ENCODE data around the gene SH3TC2. TPM values are rescaled to one million over a fixed set of nuclear protein-coding genes. Genes with fewer than 3 reads are reported as not detected.
A peak's percentile ranks its signal among the peaks of the same experiment; 100 is the strongest.

SH3TC2 gene
- 0.21 TPM for total RNA-seq

DNA sequence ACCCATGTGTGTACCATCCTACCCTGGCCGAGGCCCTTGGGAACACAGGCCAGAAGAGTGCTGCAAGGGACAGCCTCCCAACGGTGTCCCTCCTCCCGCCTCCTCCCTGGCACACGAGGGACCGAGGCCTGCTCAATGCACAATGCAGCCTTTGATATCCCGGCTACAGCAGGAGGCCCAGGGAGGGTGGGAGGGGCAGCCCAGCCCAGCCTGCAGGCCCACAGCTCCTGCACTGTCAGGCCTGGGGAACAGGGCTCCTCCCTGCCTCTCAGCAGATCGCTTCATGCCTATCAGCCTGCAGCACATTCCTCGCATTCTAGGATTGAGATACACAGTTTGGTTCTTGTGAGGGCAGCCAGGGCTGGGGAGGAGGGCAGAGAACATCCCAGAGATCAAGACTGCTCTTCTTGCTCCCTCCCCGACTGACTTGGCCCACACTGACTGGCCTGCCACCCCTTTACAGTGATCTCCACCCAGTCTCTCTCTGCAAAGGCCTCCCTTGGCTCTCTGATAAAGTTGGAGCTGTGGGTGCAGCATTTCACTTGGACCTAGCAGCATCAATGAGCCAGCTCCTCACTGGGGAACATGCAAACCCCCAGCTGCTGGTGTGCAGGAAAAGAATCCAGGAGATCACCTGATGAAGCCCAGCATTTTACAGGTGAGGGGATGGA is at the start of gene SH3TC2:
Gene SH3TC2 (minus strand): TSS at position 46 of the 671 bp plus-strand sequence. CDS start 40 bp downstream, at position 6.
- intact Hi-C loops (cut with DNase I), result no loop called here

DNA sequence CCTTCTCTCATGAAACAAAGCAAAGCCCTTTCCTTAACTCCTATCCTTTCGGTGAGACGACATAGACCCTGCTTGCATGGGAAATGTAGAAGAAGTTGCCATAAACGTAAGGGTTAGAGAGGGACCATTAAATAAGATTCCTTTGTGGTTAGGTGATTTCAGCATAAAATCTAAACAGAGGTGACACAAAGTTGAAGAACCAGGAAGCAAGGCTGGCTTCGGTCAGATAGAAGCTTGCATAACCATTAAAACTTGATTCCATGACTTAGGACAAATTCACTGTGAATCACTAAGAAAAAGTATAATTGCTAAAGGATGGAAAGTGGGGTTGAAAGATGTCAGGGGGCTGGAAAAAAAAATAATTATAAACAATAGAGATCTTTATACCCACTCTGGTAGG is 47.5 kb upstream of the SH3TC2 start:
- TF ChIP-seq, protein P1, sequence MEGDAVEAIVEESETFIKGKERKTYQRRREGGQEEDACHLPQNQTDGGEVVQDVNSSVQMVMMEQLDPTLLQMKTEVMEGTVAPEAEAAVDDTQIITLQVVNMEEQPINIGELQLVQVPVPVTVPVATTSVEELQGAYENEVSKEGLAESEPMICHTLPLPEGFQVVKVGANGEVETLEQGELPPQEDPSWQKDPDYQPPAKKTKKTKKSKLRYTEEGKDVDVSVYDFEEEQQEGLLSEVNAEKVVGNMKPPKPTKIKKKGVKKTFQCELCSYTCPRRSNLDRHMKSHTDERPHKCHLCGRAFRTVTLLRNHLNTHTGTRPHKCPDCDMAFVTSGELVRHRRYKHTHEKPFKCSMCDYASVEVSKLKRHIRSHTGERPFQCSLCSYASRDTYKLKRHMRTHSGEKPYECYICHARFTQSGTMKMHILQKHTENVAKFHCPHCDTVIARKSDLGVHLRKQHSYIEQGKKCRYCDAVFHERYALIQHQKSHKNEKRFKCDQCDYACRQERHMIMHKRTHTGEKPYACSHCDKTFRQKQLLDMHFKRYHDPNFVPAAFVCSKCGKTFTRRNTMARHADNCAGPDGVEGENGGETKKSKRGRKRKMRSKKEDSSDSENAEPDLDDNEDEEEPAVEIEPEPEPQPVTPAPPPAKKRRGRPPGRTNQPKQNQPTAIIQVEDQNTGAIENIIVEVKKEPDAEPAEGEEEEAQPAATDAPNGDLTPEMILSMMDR (IDR thresholded peaks at IDR 0.05), result no peak
- intact Hi-C loops (cut with DNase I), result no loop called here
- H3K9me3 ChIP-seq, result no peaks in the 10 kb centered on the region
- no peaks in the 10 kb centered on the region for H3K36me3 ChIP-seq
- no peak overlapping the region for H3K27ac ChIP-seq
- H3K27me3 ChIP-seq, result no peaks in the 10 kb centered on the region
- no peaks in the 10 kb centered on the region for H3K4me1 ChIP-seq
- H3K4me3 ChIP-seq, result no peak overlapping the region
- no peak for DNase-seq (ENCODE audit: low spot score in 2 of 2)

More for the DNA sequence above, at the start of gene SH3TC2:
- TF ChIP-seq, protein P1 (IDR thresholded peaks at IDR 0.05), result no peak
- no peaks in the 10 kb centered on the region for H3K36me3 ChIP-seq
- no peak for DNase-seq (ENCODE audit: low spot score in 2 of 2)
- H3K9me3 ChIP-seq, result no peaks in the 10 kb centered on the region
- no peak within 1 kb of the TSS for H3K4me3 ChIP-seq
- peaks cover 0 to 12% of the 10 kb centered on the region in 2 donors for H3K4me1 ChIP-seq
- no peaks in the 10 kb centered on the region for H3K27me3 ChIP-seq
- H3K27ac ChIP-seq, result peak within 1 kb of the TSS; percentile 55 to 65

DNA sequence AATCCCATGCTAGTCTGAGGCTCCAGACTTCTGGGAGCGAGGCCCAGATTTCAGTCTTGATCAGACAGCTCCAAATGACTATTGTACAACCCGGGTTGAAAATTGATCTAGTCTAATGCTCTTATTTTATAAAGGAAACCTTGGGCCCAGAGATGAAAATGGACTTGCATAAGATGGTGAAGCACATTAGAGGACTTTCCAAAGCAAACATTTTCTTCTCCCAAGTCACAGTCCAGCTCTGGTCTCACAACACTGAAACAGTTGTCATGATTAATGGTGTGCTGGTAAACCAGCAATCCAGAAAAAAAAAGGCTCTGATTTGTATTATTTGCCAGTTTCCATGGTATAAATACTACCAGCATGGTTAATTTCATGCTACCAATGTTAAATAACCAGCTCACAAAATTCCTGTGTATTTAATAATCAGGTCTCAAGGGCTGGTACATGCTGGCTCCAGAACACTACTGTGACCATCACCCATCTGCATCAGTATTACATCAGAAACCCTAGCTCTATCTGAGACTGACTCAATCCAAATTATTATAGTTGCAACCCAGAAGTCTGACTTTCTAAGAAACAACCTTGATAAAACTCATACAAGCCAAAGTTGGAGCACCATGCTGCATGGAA is 45.9 kb upstream of the SH3TC2 start:
- TF ChIP-seq, protein P1 (IDR thresholded peaks at IDR 0.05), result no peak
- peak overlapping the region in 1 of 2 donors; percentile 10 for H3K27ac ChIP-seq
- DNase-seq (ENCODE audit: low spot score in 2 of 2), result no peak
- intact Hi-C loops (cut with DNase I), result no loop called here
- H3K4me3 ChIP-seq, result no peak overlapping the region
- H3K4me1 ChIP-seq, result no peaks in the 10 kb centered on the region
- no peaks in the 10 kb centered on the region for H3K9me3 ChIP-seq
- H3K36me3 ChIP-seq, result no peaks in the 10 kb centered on the region
- H3K27me3 ChIP-seq, result no peaks in the 10 kb centered on the region

DNA sequence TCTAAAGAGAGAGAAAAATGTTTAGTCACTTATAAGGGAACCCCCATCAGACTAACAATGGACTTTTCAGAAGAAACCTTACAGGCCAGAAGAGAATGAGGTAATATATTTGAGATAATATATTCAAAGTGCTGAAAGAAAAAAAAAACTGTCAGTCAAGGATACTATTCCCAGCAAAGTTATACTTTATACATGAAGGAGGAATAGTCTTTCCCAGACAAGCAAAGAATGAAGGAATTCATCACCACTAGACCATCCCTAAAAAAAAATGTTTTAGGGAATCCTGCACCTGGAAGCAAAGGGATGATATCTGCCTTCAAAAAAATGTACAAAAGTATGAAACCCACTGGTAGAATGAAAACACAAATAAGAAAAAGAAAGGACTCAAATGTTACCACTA is 37.5 kb upstream of the SH3TC2 start:
- no peak overlapping the region for H3K27ac ChIP-seq
- no peaks in the 10 kb centered on the region for H3K4me1 ChIP-seq
- H3K4me3 ChIP-seq, result no peak overlapping the region
- no peaks in the 10 kb centered on the region for H3K36me3 ChIP-seq
- no peaks in the 10 kb centered on the region for H3K27me3 ChIP-seq
- DNase-seq (ENCODE audit: low spot score in 2 of 2), result no peak
- TF ChIP-seq, protein P1 (IDR thresholded peaks at IDR 0.05), result no peak
- intact Hi-C loops (cut with DNase I), result no loop called here
- H3K9me3 ChIP-seq, result peaks cover 0 to 50% of the 10 kb centered on the region in 2 donors

DNA sequence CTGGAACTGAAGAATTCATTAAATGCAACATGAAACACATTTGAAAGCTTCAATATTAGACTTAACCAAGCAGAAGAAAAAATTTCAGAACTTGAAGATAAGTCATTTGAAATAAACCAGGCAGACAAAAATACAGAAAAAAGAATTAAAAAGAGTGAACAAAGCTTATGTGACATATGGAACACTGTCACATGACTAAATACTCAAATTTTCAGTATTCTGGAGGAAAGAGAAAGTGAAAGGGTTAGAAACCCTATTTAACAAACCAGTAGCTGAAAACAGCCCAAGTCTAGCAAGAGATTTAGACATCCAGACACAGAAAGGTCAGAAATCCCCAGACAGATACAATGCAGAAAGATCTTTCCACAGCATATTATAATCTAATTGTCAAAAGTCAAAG is 37.1 kb upstream of the SH3TC2 start:
- no peaks in the 10 kb centered on the region for H3K4me1 ChIP-seq
- H3K27me3 ChIP-seq, result no peaks in the 10 kb centered on the region
- no peak overlapping the region for H3K4me3 ChIP-seq
- intact Hi-C loops (cut with DNase I), result no loop called here
- H3K36me3 ChIP-seq, result no peaks in the 10 kb centered on the region
- TF ChIP-seq, protein P1 (IDR thresholded peaks at IDR 0.05), result no peak
- H3K27ac ChIP-seq, result no peak overlapping the region
- DNase-seq (ENCODE audit: low spot score in 2 of 2), result no peak
- H3K9me3 ChIP-seq, result peaks cover 0 to 52% of the 10 kb centered on the region in 2 donors

All from ascending aorta (tissue), 2 donors.